ENCODE measurements around the gene KHNYN. TPM values are rescaled to one million over a fixed set of nuclear protein-coding genes. Genes with fewer than 3 reads are reported as not detected.
"Not testable (repeated sequence)": the region's sequence is repeated elsewhere in the genome, so short reads cannot be mapped to it uniquely, and the experiment has no call there.

Gene KHNYN
- total and polyA plus RNA-seq, 2 donors: 37.5 to 51.4 TPM

DNA sequence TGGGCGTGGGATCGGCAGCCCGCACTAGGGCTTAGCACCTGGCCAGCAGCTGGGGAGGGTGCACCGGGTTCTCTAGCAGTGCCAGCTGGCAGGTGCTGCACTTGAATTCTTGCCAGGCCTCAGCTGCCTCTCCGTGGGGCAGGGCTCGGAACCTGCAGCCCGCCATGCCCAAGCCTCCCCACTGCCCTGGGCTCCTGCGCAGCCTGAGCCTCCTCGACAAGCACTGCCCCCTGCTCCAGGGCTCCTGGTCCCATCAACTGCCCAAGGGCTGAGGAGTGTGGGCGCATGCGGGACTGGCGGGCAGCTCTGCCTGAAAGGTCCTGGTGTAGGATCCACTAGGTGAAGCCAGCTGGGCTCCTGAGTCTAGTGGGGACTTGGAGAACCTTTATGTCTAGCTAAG lies 43.5 kb downstream of the KHNYN start:
- H3K4me3 ChIP-seq (ENCODE audit: low read depth, low read length): no peak overlapping the region
- 73% methylated on average over 12 of the region's 12 CpGs for WGBS
- no peak overlapping the region for H3K27ac ChIP-seq (ENCODE audit: low read depth)
- H3K4me1 ChIP-seq (ENCODE audit: insufficient read depth): no peaks in the 10 kb centered on the region
- no peaks in the 10 kb centered on the region for H3K36me3 ChIP-seq (ENCODE audit: insufficient read depth)
- DNase-seq (ENCODE audit: extremely low spot score): no peak

DNA sequence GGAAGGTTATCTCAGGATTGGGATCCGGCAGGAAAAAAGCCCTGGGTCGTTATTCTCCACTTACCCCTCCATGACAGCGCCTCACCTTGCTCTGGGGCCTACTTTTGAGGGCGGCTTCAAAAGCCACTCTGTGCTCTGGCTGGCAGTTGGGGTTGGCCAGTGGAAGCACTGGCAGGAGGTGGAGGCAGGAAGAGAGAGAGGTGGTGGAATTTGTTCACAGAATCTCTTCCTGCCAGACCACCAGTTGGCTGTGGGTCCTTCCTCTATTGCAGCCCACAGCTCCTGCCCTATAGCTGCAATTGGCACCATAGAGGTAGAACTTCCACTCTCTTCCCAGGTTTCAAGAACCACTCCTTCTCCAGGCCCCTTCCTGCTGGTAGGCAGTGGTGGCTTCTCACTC lies 45.5 kb downstream of the KHNYN start:
- Histone ChIP-seq H3K36me3 (ENCODE audit: insufficient read depth) (no peaks in the 10 kb centered on the region), H3K4me3 (ENCODE audit: low read depth, low read length) (no peak overlapping the region), H3K4me1 (ENCODE audit: insufficient read depth) (no peaks in the 10 kb centered on the region), H3K27ac (ENCODE audit: low read depth) (no peak overlapping the region)
- DNase-seq (ENCODE audit: extremely low spot score): no peak
- 81% methylated on average over 4 of the region's 4 CpGs for WGBS

DNA sequence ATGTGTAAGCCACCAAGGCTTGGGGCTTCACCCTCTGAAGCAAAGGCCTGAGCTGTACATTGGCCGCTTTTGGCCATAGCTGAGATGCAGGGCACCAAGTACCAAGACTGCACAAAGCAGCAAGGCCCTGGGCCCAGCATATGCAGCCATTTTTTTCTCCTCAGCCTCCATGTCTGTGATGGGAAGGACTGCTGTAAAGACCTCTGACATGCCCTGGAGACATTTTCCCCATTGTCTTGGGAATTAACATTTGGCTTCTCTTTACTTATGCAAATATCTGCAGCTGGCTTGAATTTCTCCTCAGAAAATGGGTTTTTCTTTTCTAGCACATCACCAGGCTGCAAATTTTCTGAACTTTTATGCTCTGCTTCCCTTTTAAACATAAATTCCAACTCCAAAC lies 50.2 kb downstream of the KHNYN start:
- H3K36me3 ChIP-seq (ENCODE audit: insufficient read depth); H3K4me3 ChIP-seq (ENCODE audit: low read depth, low read length); DNase-seq (ENCODE audit: extremely low spot score); H3K27ac ChIP-seq (ENCODE audit: low read depth); H3K4me1 ChIP-seq (ENCODE audit: insufficient read depth): not testable (repeated sequence)
- 0% methylated on average over 1 of the region's 1 CpG for WGBS

DNA sequence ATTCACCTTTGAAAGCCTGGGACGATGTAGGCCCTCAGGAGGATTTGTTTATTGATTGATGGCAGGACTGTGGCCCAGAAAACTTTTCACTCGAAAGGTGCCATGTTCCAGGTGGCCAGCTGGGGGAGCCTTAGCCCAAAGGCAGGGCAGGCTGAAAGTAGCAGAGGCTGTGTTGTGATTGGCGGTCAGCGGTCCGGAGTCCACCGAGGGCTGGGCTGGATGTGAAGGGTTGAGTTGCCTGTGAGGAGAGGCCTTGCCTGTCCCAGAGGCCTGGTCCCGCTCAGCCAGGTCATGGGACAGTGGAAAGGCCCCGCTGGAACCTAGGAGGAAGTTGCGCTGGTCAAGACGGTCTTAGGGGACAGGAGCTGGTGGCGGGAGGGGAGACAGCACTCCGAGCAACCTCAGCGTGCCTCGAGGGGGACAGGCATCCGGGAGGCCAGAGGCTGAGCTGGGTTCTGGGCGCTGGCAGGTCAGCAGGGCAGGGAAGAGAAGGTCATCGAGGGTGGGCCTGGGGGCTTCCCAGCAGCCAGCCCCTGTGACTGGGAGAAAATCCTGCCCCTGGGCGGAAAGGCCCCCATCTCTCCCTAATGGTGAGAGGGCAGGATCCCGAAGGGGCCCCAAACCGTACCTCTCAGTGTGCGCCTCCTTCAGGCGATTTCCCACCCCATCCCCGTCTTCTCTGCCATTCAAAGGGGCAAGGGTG lies 52.0 kb downstream of the KHNYN start:
- WGBS: 43% methylated on average over 23 of the region's 23 CpGs
- no peak for DNase-seq (ENCODE audit: extremely low spot score)

DNA sequence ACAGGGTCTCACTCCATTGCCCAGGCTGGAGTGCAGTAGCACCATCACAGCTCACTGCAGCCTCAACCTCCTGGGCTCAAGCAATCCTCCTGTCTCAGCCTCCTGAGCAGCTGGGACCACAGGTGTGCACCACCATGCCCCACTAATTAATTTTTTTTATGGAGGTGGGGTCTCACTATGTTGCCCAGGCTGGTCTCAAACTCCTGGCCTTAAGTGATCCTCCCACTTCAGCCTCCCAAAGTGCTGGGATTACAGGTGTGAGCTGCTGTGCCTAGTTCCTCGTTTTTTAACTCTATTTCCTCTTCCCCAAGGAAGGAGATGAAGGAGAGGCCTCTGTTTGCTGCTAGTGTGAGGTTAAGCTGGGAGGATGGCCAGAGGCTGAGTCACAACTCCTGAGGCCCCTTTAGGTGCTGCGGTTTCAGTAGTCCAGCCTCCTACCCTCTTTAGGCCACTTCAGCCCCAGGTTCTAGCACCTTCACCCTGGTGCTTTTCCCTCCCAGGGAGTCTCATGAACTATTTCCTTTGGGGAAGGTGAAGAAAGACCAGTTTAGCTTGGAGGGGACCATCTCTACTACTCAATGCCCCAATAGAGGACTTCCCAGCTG lies 53.0 kb downstream of the KHNYN start:
- not testable (repeated sequence) for DNase-seq (ENCODE audit: extremely low spot score); H3K4me1 ChIP-seq (ENCODE audit: insufficient read depth); H3K27ac ChIP-seq (ENCODE audit: low read depth); H3K4me3 ChIP-seq (ENCODE audit: low read depth, low read length); H3K36me3 ChIP-seq (ENCODE audit: insufficient read depth)
- WGBS: 61% methylated on average over 2 of the region's 2 CpGs

More for the DNA sequence above, 52.0 kb downstream of the KHNYN start:
- H3K36me3 ChIP-seq (ENCODE audit: insufficient read depth): no peaks in the 10 kb centered on the region
- no peak overlapping the region for H3K27ac ChIP-seq (ENCODE audit: low read depth)
- H3K4me3 ChIP-seq (ENCODE audit: low read depth, low read length): no peak overlapping the region
- H3K4me1 ChIP-seq (ENCODE audit: insufficient read depth): no peaks in the 10 kb centered on the region

DNA sequence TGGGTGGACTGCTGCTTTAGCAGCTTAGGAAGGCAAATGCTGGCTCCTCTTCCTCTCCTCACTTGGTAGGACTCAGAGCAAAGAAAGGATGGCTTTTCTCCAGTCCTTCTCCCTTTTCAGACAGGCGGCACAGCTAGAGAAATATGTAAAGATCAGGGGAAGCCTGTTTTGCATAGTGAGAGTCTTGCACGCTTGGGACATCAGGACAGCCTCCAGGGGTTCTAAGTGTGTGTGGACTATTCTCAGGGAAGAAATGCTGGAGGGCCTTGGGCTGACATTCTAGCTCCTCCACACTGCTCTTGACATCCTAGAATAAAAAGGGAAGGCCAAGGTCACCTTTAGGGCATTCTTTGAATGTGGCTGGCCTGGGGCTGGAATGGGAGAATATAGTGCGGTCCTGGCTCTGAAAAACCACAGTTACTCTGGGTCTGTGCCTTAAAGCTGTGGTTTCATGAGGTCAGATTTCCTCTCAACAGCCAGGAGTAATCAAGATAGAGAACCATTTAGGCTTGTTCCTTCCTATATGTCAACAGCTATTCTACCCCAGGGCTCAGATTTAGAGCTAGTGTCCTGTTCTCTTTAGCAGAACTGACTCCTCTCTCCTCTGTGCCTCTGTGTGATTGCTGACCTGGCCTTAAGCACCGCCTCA lies 54.0 kb downstream of the KHNYN start:
- DNase-seq (ENCODE audit: extremely low spot score): no peak
- whole genome bisulfite sequencing: 48% methylated on average over 4 of the region's 4 CpGs
- H3K36me3 ChIP-seq (ENCODE audit: insufficient read depth): no peaks in the 10 kb centered on the region
- no peak overlapping the region for H3K27ac ChIP-seq (ENCODE audit: low read depth)
- H3K4me1 ChIP-seq (ENCODE audit: insufficient read depth): no peaks in the 10 kb centered on the region
- H3K4me3 ChIP-seq (ENCODE audit: low read depth, low read length): no peak overlapping the region

Other genes starting within 250 kb of the KHNYN start
- gene IPO4, start 241.1 kb upstream of the KHNYN start, total RNA-seq: 9.8 TPM
- 24.3 TPM for gene IPO4, start 241.1 kb upstream of the KHNYN start, polyA plus RNA-seq
- 30.4 TPM for gene TM9SF1, start 234.5 kb upstream of the KHNYN start, total RNA-seq
- 48.1 TPM for gene TM9SF1, start 234.5 kb upstream of the KHNYN start, polyA plus RNA-seq
- gene TSSK4, start 224.3 kb upstream of the KHNYN start, total RNA-seq: 0.26 TPM
- 0.11 TPM for gene TSSK4, start 224.3 kb upstream of the KHNYN start, polyA plus RNA-seq
- 22.5 TPM for gene CHMP4A, start 216.5 kb upstream of the KHNYN start, total RNA-seq
- 111 TPM for gene CHMP4A, start 216.5 kb upstream of the KHNYN start, polyA plus RNA-seq
- 15.1 TPM for gene MDP1, start 213.9 kb upstream of the KHNYN start, total RNA-seq
- gene MDP1, start 213.9 kb upstream of the KHNYN start, polyA plus RNA-seq: 29.1 TPM
- gene NEDD8, start 197.6 kb upstream of the KHNYN start, total RNA-seq: 73.8 TPM
- 220 TPM for gene NEDD8, start 197.6 kb upstream of the KHNYN start, polyA plus RNA-seq
- gene GMPR2, start 197.0 kb upstream of the KHNYN start, total RNA-seq: 44.9 TPM
- gene GMPR2, start 197.0 kb upstream of the KHNYN start, polyA plus RNA-seq: 63.1 TPM
- gene TINF2, start 187.3 kb upstream of the KHNYN start, total RNA-seq: 35.1 TPM
- gene TINF2, start 187.3 kb upstream of the KHNYN start, polyA plus RNA-seq: 68.7 TPM
- gene TGM1, start 166.8 kb upstream of the KHNYN start, total RNA-seq: 1.2 TPM
- 0.65 TPM for gene TGM1, start 166.8 kb upstream of the KHNYN start, polyA plus RNA-seq
- 9.5 TPM for gene RABGGTA, start 158.4 kb upstream of the KHNYN start, total RNA-seq
- 23.4 TPM for gene RABGGTA, start 158.4 kb upstream of the KHNYN start, polyA plus RNA-seq
- gene DHRS1, start 130.2 kb upstream of the KHNYN start, total RNA-seq: 10.4 TPM
- 33.4 TPM for gene DHRS1, start 130.2 kb upstream of the KHNYN start, polyA plus RNA-seq
- 12.8 TPM for gene NOP9, start 130.1 kb upstream of the KHNYN start, total RNA-seq
- gene NOP9, start 130.1 kb upstream of the KHNYN start, polyA plus RNA-seq: 18.0 TPM
- gene CIDEB, start 122.0 kb upstream of the KHNYN start, total RNA-seq: 7.3 TPM
- 12.8 TPM for gene CIDEB, start 122.0 kb upstream of the KHNYN start, polyA plus RNA-seq
- gene LTB4R2, start 119.8 kb upstream of the KHNYN start, total RNA-seq: 4.0 TPM
- gene LTB4R2, start 119.8 kb upstream of the KHNYN start, polyA plus RNA-seq: 2.8 TPM
- 2.3 TPM for gene LTB4R, start 118.5 kb upstream of the KHNYN start, total RNA-seq
- 6.0 TPM for gene LTB4R, start 118.5 kb upstream of the KHNYN start, polyA plus RNA-seq
- gene ADCY4, start 94.9 kb upstream of the KHNYN start, total RNA-seq: 12.6 TPM
- 28.7 TPM for gene ADCY4, start 94.9 kb upstream of the KHNYN start, polyA plus RNA-seq
- 4.4 TPM for gene RIPK3, start 90.0 kb upstream of the KHNYN start, total RNA-seq
- gene RIPK3, start 90.0 kb upstream of the KHNYN start, polyA plus RNA-seq: 7.8 TPM
- gene NFATC4, start 61.8 kb upstream of the KHNYN start, total RNA-seq: 41.8 TPM
- gene NFATC4, start 61.8 kb upstream of the KHNYN start, polyA plus RNA-seq: 136 TPM
- 35.4 TPM for gene NYNRIN, start 31.0 kb upstream of the KHNYN start, total RNA-seq
- gene NYNRIN, start 31.0 kb upstream of the KHNYN start, polyA plus RNA-seq: 13.5 TPM
- gene CBLN3, start 286 bp upstream of the KHNYN start, total RNA-seq: 1.8 TPM
- 5.9 TPM for gene CBLN3, start 286 bp upstream of the KHNYN start, polyA plus RNA-seq
- 12.3 TPM for gene SDR39U1, start 12.8 kb downstream of the KHNYN start, total RNA-seq
- 70.9 TPM for gene SDR39U1, start 12.8 kb downstream of the KHNYN start, polyA plus RNA-seq
- gene CMA1, start 78.3 kb downstream of the KHNYN start, total RNA-seq: 3.2 TPM
- 2.1 TPM for gene CMA1, start 78.3 kb downstream of the KHNYN start, polyA plus RNA-seq
- gene CTSG, start 146.3 kb downstream of the KHNYN start, total RNA-seq: 9.8 TPM
- 5.4 TPM for gene CTSG, start 146.3 kb downstream of the KHNYN start, polyA plus RNA-seq
- gene GZMH, start 179.7 kb downstream of the KHNYN start, total RNA-seq: not detected
- gene GZMH, start 179.7 kb downstream of the KHNYN start, polyA plus RNA-seq: 0.34 TPM
- gene GZMB, start 204.2 kb downstream of the KHNYN start, total RNA-seq: not detected
- 0.49 TPM for gene GZMB, start 204.2 kb downstream of the KHNYN start, polyA plus RNA-seq

Data from urinary bladder (tissue), 4 donors.